K562 (cell line): ENCODE measurements around the gene WSCD2. TPM values are rescaled to one million over a fixed set of nuclear protein-coding genes. Genes with fewer than 3 reads are reported as not detected.

Source experiments
- ATAC-seq: fragments of 200-7000 bp; cut with Tn5 transposase; 3 replicates; pipeline ENCODE4 v1.9.1; 2020; ENCODE audit warnings: moderate library complexity
- BruUV-seq: library from RNA; stranded (reverse); fragments of 400-500 nt; replicated peaks from 2 replicates; lab custom pipeline; 2021; lab: Mats Ljungman, UMichigan
- CTCF ChIA-PET: fragments of 300-600 bp; formaldehyde crosslinking; extraction: SDS; loops from one replicate; lab custom pipeline; 2021; ENCODE audit warnings: low intra/inter-chr PET ratio; lab: Yijun Ruan, JAX
- POLR2A ChIA-PET: fragments of 300-600, 350-650 bp; sonication (Branson Sonifier 250); formaldehyde crosslinking; extraction: SDS; loops from one replicate; lab custom pipeline; 2021; ENCODE audit warnings: antibody characterized with exemption, inconsistent platforms; lab: Yijun Ruan, JAX
- DNase-seq, 4 experiments: peaks; one replicate each; pipeline versions ENCODE4 v3.0.0 to v3.0.0-alpha.2; 2011 to 2018; ENCODE audit warnings: low spot score in 3 of 4, mixed read lengths in 3 of 4; ENCODE audit errors: extremely low read depth in 1 of 4
- FAIRE-seq: peaks from 2 replicates; lab custom pipeline; 2011; peaks lifted over from hg19 to GRCh38; lab: Jason Lieb, UNC
- H2AFZ ChIP-seq: 2 replicates; pipeline ENCODE4 v1.6.0; 2011; ENCODE audit warnings: low read depth, low read length, control low read depth, inconsistent platforms
- H3K27ac ChIP-seq: fragments of 200-600 bp; 3 replicates; pipeline ENCODE4 v1.8.0; 2011; ENCODE audit warnings: low read depth, mild to moderate bottlenecking, control low read depth, inconsistent platforms, low read length, moderate library complexity, mixed read lengths; ENCODE audit errors: extremely low read depth
- H3K27me3 ChIP-seq, 2 experiments: fragments of 300-600 bp in 1 of 2; 2 replicates in 1 of 2; 3 replicates in 1 of 2; pipeline versions ENCODE4 v1.6.0 to v1.8.0; 2011; ENCODE audit warnings: inconsistent platforms in 2 of 2, low read length in 2 of 2, mild to moderate bottlenecking in 1 of 2, mixed read lengths in 1 of 2, moderate library complexity in 1 of 2; ENCODE audit not compliant: control insufficient read depth in 2 of 2, insufficient read depth in 2 of 2
- H3K36me3 ChIP-seq: fragments of 300-600 bp; 3 replicates; pipeline ENCODE4 v1.8.0; 2011; ENCODE audit warnings: mild to moderate bottlenecking, low read length, inconsistent platforms; ENCODE audit not compliant: control insufficient read depth, insufficient read depth
- H3K4me1 ChIP-seq, 2 experiments: fragments of 200-600 bp in 1 of 2; replicated peaks in 1 of 2; 2 replicates in 1 of 2; 3 replicates in 1 of 2; pipeline versions ENCODE4 v1.5.1 to v1.8.0; 2011; ENCODE audit warnings: inconsistent platforms in 2 of 2, low read length in 2 of 2, mild to moderate bottlenecking in 1 of 2, mixed read lengths in 1 of 2, moderate library complexity in 1 of 2; ENCODE audit not compliant: control insufficient read depth in 2 of 2, insufficient read depth in 2 of 2
- H3K4me2 ChIP-seq: 2 replicates; pipeline ENCODE4 v1.6.1; 2011; ENCODE audit warnings: low read length, control low read depth, inconsistent platforms, mixed read lengths; ENCODE audit not compliant: insufficient read depth
- H3K4me3 ChIP-seq: fragments of 200-600 bp; sonication (generic), shearing (Covaris generic); 2 replicates; pipeline ENCODE4 v1.5.1; 2016; ENCODE audit warnings: control low read depth, inconsistent platforms
- H3K79me2 ChIP-seq: fragments of 200-600 bp; 3 replicates; pipeline ENCODE4 v1.8.0; 2011; ENCODE audit warnings: low read length, inconsistent platforms; ENCODE audit not compliant: control insufficient read depth, insufficient read depth
- H3K9ac ChIP-seq, 2 experiments: 2 replicates each; pipeline versions ENCODE4 v1.6.0 to v1.6.1; 2011; ENCODE audit warnings: low read depth in 2 of 2, low read length in 2 of 2, control low read depth in 1 of 2, inconsistent platforms in 1 of 2, mild to moderate bottlenecking in 1 of 2, mixed read lengths in 1 of 2; ENCODE audit not compliant: insufficient read depth in 1 of 2
- H3K9me1 ChIP-seq: one replicate; pipeline ENCODE4 v1.6.0; 2011; ENCODE audit warnings: inconsistent platforms, mild to moderate bottlenecking, low read length, moderate library complexity; ENCODE audit not compliant: control insufficient read depth, insufficient read depth
- H3K9me3 ChIP-seq: replicated peaks from 2 replicates; pipeline ENCODE4 v1.5.1; 2011; ENCODE audit warnings: low read depth, low read length, inconsistent platforms; ENCODE audit not compliant: control insufficient read depth, insufficient read depth
- H4K20me1 ChIP-seq: replicated peaks from 2 replicates; pipeline ENCODE4 v1.6.1; 2011; ENCODE audit warnings: low read length, inconsistent platforms, mixed read lengths; ENCODE audit not compliant: control insufficient read depth, insufficient read depth
- BRF2 ChIP-seq: IDR thresholded peaks from 3 replicates; pipeline ENCODE4 v1.6.1; 2011; ENCODE audit warnings: borderline replicate concordance, mild to moderate bottlenecking; ENCODE audit not compliant: insufficient read length, insufficient read depth
- DACH1 ChIP-seq: fragments of 450-650 bp; IDR thresholded peaks from 2 replicates; pipeline ENCODE4 v1.6.1; 2018; ENCODE audit not compliant: partially characterized antibody
- JUND ChIP-seq, 2 experiments: IDR thresholded peaks; 2 replicates in 1 of 2; 3 replicates in 1 of 2; pipeline ENCODE4 v1.6.1; 2011; ENCODE audit warnings: borderline replicate concordance in 2 of 2, low read depth in 2 of 2, low read length in 2 of 2, improper control_type of control experiment in 1 of 2, missing biosample characterization in 1 of 2, missing genetic modification characterization in 1 of 2, missing genetic modification reagents in 1 of 2
- LEF1 ChIP-seq: fragments of 450-650 bp; IDR thresholded peaks from 2 replicates; pipeline ENCODE4 v1.6.1; 2016; ENCODE audit warnings: mild to moderate bottlenecking
- MCM5 ChIP-seq: fragments of 450-650 bp; IDR thresholded peaks from 2 replicates; pipeline ENCODE4 v1.6.1; 2016; ENCODE audit warnings: low read depth
- NEUROD1 ChIP-seq: fragments of 150-350 bp; IDR thresholded peaks from 2 replicates; pipeline ENCODE4 v1.6.1; 2014; ENCODE audit warnings: borderline replicate concordance, low read length, low read depth; ENCODE audit not compliant: partially characterized antibody
- NFYB ChIP-seq: IDR thresholded peaks from 2 replicates; pipeline ENCODE4 v1.6.1; 2011; ENCODE audit warnings: mild to moderate bottlenecking, moderate library complexity; ENCODE audit not compliant: insufficient read length; ENCODE audit errors: extremely low read depth
- RHOXF2B ChIP-seq: fragments of 250-450 bp; sonication (Bioruptor Pico); conservative IDR thresholded peaks from 2 replicates; pipeline ENCODE4 v1.5.1; 2021
- TBP ChIP-seq: optimal IDR thresholded peaks from 2 replicates; pipeline ENCODE3; 2011; ENCODE audit warnings: low read depth, low read length, improper control_type of control experiment
- ZNF280A ChIP-seq: fragments of 450-650 bp; IDR thresholded peaks from 2 replicates; pipeline ENCODE4 v1.6.1; 2018; ENCODE audit warnings: mild to moderate bottlenecking, low read depth; ENCODE audit not compliant: partially characterized antibody
- ZNF586 ChIP-seq: fragments of 450-650 bp; formaldehyde crosslinking; conservative IDR thresholded peaks from 2 replicates; pipeline ENCODE4 v1.4.0; 2020; ENCODE audit warnings: mild to moderate bottlenecking, moderate library complexity
- ZNF644 ChIP-seq: fragments of 200-800 bp; sonication (Bioruptor generic); IDR thresholded peaks from 2 replicates; pipeline ENCODE4 v1.6.1; 2016; ENCODE audit warnings: low read depth, missing genetic modification characterization, missing compliant biosample characterization
- WGBS: fragments of 100-300 bp; shearing (Covaris generic); methylation state at CpG from one replicate; pipeline ENCODE4 v1.1.6; 2016; ENCODE audit warnings: low coverage, mixed read lengths; ENCODE audit not compliant: insufficient coverage; ENCODE audit errors: missing lambda C conversion rate; 5-methylcytosine and 5-hydroxymethylcytosine counted together
- in situ Hi-C: fragments of 300-500 bp; cut with MboI; formaldehyde crosslinking; loops from 4 replicates; pipeline ENCODE4 v1.15.0; 2018; ENCODE audit warnings: inconsistent platforms, mixed read lengths
- intact Hi-C: fragments of 100-400 bp; cut with micrococcal nuclease; formaldehyde crosslinking; loops from 2 replicates; pipeline ENCODE4 v1.14.2; 2022
- polyA plus RNA-seq, 8 experiments: library from polyadenylated mRNA; depleted of rRNA in 4 of 8; stranded (reverse) in 5 of 8; unstranded in 3 of 8; fragments of >200 nt; fragmentation: Nextera tagmentation in 2 of 8; fragmentation: Illumina TruSeq in 1 of 8; extraction: Ambion mirVana in 2 of 8; extraction: Trizol in 1 of 8; gene quantifications; 2 replicates each; pipeline versions ENCODE4 v1.2.1 to v1.2.3, GENCODE V29; 2011 to 2014; ENCODE audit warnings: inconsistent platforms in 1 of 8, missing spikeins in 1 of 8
- total RNA-seq, 7 experiments: library from RNA; depleted of rRNA in 6 of 7; stranded (reverse); fragments of >200 nt in 6 of 7; fragmentation: Illumina TruSeq in 2 of 7; extraction: Trizol in 2 of 7; gene quantifications; 2 replicates each; pipeline versions ENCODE4 v1.2.1 to v1.2.3, GENCODE V29; 2011 to 2021; ENCODE audit warnings: low replicate concordance in 1 of 7
- TF ChIP-seq, protein P1 (sequence below): sonication (generic); formaldehyde crosslinking; IDR thresholded peaks from 2 replicates; pipeline ENCODE4 v1.8.0; 2022; ENCODE audit warnings: mild to moderate bottlenecking, missing genetic modification reagents
- TF ChIP-seq, protein P2 (sequence below): sonication (generic); IDR thresholded peaks from 2 replicates; pipeline ENCODE4 v1.6.1; 2016

The WSCD2 gene
- total and polyA plus RNA-seq, 9 of the 15 experiments (the other 6 are each of a cell fraction or from before 2014, with no cell fraction given): 0.72 to 14.1 (median 4.0) TPM

DNA sequence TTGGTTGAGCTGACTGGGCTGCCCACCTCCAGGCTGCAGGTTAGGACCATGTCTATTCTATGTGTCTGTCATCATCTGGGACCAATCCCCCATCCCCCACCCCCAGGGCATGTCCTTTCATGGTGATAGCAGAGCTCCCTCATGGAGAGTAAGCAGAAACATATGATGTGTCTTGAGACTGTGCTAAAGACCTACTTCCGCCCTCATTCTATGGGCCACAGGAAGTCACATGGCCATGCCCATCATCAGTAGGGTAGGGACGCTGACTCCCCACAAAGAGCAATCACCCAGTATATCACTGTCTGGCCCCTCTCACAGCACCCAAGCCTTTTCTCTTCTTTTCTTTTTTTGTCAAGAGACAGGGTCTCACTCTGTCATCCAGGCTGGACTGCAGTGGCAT lies 110.3 kb downstream of the WSCD2 start:
- no peak for ATAC-seq
- Histone ChIP-seq H3K4me3 (no peak overlapping the region), H3K9me3 (no peaks in the 10 kb centered on the region), H4K20me1 (no peaks in the 10 kb centered on the region), H3K27me3 (no peaks in the 10 kb centered on the region), H3K36me3 (no peaks in the 10 kb centered on the region), H3K79me2 (no peaks in the 10 kb centered on the region), H3K9me1 (no peaks in the 10 kb centered on the region), H2AFZ (no peak overlapping the region), H3K27ac (no peak overlapping the region), H3K9ac (no peak overlapping the region), H3K4me1 (no peaks in the 10 kb centered on the region), H3K4me2 (no peak overlapping the region)
- FAIRE-seq: no peak
- POLR2A ChIA-PET: interaction anchor here (0.6 to 1.1 kb wide), 3 partner anchors 28 to 163 kb away, joined by 3 to 4 read pairs (median 3); no protein-coding TSS in a partner anchor
- intact Hi-C loops: loop anchor here (10.0 kb wide), 2 partner anchors 215 to 255 kb away; no protein-coding TSS in a partner anchor
- 6% methylated on average over 2 of the region's 2 CpGs for WGBS
- BruUV-seq: no TSS peak
- CTCF ChIA-PET: no interaction called here
- no peak for DNase-seq
- in situ Hi-C loops: no loop called here
- TF ChIP-seq, protein P1, sequence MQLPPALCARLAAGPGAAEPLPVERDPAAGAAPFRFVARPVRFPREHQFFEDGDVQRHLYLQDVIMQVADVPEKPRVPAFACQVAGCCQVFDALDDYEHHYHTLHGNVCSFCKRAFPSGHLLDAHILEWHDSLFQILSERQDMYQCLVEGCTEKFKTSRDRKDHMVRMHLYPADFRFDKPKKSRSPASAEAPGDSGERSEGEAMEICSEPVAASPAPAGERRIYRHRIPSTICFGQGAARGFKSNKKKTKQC (CRISPR knock-in tag): no peak
- TF ChIP-seq NEUROD1 (no peak), JUND (IDR thresholded peaks at IDR 0.05; ENCODE audit: borderline replicate concordance, low read depth, low read length) (no peak), JUND (tag; IDR thresholded peaks at IDR 0.05; ENCODE audit: borderline replicate concordance, low read depth, low read length) (no peak), NFYB (no peak), MCM5 (no peak), DACH1 (no peak), ZNF644 (tag) (no peak), TBP (no peak), BRF2 (no peak), RHOXF2B (CRISPR knock-in tag) (no peak), LEF1 (no peak), ZNF280A (no peak), ZNF586 (CRISPR knock-in tag) (no peak)
- TF ChIP-seq, protein P2, sequence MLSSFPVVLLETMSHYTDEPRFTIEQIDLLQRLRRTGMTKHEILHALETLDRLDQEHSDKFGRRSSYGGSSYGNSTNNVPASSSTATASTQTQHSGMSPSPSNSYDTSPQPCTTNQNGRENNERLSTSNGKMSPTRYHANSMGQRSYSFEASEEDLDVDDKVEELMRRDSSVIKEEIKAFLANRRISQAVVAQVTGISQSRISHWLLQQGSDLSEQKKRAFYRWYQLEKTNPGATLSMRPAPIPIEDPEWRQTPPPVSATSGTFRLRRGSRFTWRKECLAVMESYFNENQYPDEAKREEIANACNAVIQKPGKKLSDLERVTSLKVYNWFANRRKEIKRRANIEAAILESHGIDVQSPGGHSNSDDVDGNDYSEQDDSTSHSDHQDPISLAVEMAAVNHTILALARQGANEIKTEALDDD: no peak
